ENCODE results near the gene CTNNBL1. TPM values are rescaled to one million over a fixed set of nuclear protein-coding genes. Genes with fewer than 3 reads are reported as not detected.

Gene CTNNBL1
- total RNA-seq, 1 experiment from 2014 or later = 55.4 TPM

DNA sequence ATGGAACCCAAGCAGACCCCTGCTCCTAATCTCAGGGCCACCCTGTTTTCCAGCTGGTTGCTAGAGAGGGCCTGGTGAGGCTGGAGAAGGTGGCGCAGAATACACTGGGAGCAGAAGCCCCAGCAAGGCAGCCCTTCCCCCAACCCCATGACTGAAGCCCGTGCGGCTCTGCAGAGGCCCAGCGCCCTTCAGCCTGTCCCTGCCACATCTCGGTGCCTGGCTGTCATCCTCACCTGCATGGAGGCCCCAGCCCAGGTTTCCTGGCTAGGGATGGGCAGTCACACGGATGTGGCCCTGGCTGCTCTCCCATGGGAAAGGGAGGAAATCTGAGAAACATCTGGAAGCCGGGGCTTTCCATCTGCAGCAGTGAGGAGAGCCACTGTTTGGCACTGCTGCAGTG is 183.0 kb downstream of the CTNNBL1 start:
- Histone ChIP-seq H3K4me1 (ENCODE audit: control insufficient read depth in 1 of 2, insufficient read depth in 2 of 2, low read length in 2 of 2) (no peaks in the 10 kb centered on the region), H3K9me2 (ENCODE audit: insufficient read depth) (no peaks in the 10 kb centered on the region), H3K9ac (ENCODE audit: low read length) (no peak overlapping the region), H3K36me3 (ENCODE audit: control insufficient read depth in 1 of 2, insufficient read depth in 2 of 2, low read length in 2 of 2) (no peaks in the 10 kb centered on the region), H3K4me2 (ENCODE audit: low read length) (no peak overlapping the region), H3K27me3 (ENCODE audit: insufficient read depth, low read length) (no peaks in the 10 kb centered on the region), H3K4me3 (replicated peaks in 1 of 2; ENCODE audit: low read depth in 1 of 2, low read length in 2 of 2) (no peak overlapping the region), H3K79me2 (ENCODE audit: insufficient read depth, low read length) (no peaks in the 10 kb centered on the region), H3K9me3 (ENCODE audit: control insufficient read depth in 1 of 2, insufficient read depth in 1 of 2, low read depth in 1 of 2, low read length in 2 of 2) (no peaks in the 10 kb centered on the region), H2AFZ (ENCODE audit: low read depth, low read length, poor library complexity, severe bottlenecking) (no peak overlapping the region), H4K20me1 (ENCODE audit: insufficient read depth) (no peaks in the 10 kb centered on the region), H3K27ac (ENCODE audit: low read depth, low read length) (no peak overlapping the region)
- no peak for DNase-seq (ENCODE audit: low read depth, low spot score)
- intact Hi-C loops (cut with micrococcal nuclease) = no loop called here
- ChIA-PET CTCF (no interaction called here), RAD21 (ENCODE audit: low non-redundant PET in 1 of 2, low total read pairs in 2 of 2, uncharacterized antibody in 2 of 2, unreplicated experiment in 2 of 2) (interaction anchor here in 1 of 2 experiments (0.6 kb wide), 1 partner anchor 360 kb away, joined by 4 read pairs; no protein-coding TSS in a partner anchor), POLR2A (no interaction called here)
- no TSS peak for BruUV-seq (replicated peaks)
- TF ChIP-seq YY1 (IDR thresholded peaks at IDR 0.05; ENCODE audit: extremely low read depth, insufficient replicate concordance, low read depth, low read length) = no peak
- ATAC-seq = no peak

DNA sequence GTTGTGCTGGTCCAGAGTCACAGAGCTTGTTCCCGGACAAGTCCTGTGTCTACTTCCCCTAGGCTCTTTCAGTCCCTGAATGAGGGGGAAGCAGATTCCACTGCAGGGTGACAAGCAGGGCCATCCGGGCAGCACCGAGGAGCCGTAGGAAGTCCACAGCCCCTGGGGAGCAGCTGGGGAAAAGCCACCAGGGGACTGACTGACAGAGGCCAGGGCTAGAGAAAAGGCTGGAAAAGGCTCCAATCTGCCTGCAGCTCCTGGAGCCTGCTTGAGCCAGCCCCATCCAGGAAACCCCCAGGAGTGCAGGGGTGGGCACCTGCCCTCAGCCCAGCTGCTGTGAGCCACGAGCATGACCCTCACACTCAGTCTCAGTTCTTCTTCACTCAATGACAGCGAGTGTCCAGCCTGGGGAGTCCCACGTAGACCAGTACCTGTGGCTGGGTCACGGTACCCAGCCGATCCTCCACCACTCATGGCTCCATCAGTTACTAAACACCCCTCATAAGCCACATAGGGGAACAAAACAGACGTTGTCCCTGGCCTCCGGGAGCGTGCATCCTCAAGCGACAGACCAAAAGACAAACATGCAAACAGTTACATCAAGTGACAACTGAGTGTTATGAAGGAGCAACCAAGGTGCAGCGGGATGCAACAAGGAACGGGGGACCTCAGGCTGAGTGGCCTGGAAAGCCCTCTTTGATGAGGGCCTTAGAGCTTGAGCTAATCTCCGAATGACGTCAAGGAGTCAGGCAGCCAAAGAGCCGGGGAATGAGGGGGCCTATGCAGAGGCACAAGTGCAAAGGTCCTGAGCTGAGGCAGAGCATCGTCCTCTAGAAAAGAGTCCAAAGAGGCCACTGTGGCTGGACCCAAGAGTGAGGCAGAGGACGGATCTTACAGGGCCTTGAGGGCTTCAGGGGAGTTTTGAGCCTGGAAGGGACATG is 184.3 kb downstream of the CTNNBL1 start:
- ChIA-PET RAD21 (ENCODE audit: low non-redundant PET in 1 of 2, low total read pairs in 2 of 2, uncharacterized antibody in 2 of 2, unreplicated experiment in 2 of 2) (no interaction called here), CTCF (no interaction called here), POLR2A (no interaction called here)
- H3K9me2 ChIP-seq (ENCODE audit: insufficient read depth) = no peaks in the 10 kb centered on the region
- no peak overlapping the region for H3K9ac ChIP-seq (ENCODE audit: low read length)
- no peak overlapping the region for H3K4me3 ChIP-seq (replicated peaks in 1 of 2; ENCODE audit: low read depth in 1 of 2, low read length in 2 of 2)
- H3K9me3 ChIP-seq (ENCODE audit: control insufficient read depth in 1 of 2, insufficient read depth in 1 of 2, low read depth in 1 of 2, low read length in 2 of 2) = no peaks in the 10 kb centered on the region
- H3K79me2 ChIP-seq (ENCODE audit: insufficient read depth, low read length) = no peaks in the 10 kb centered on the region
- DNase-seq (ENCODE audit: low read depth, low spot score) = no peak
- H3K4me2 ChIP-seq (ENCODE audit: low read length) = no peak overlapping the region
- intact Hi-C loops (cut with micrococcal nuclease) = no loop called here
- ATAC-seq = no peak
- no TSS peak for BruUV-seq (replicated peaks)
- H3K27me3 ChIP-seq (ENCODE audit: insufficient read depth, low read length) = no peaks in the 10 kb centered on the region
- no peaks in the 10 kb centered on the region for H3K36me3 ChIP-seq (ENCODE audit: control insufficient read depth in 1 of 2, insufficient read depth in 2 of 2, low read length in 2 of 2)
- no peak overlapping the region for H2AFZ ChIP-seq (ENCODE audit: low read depth, low read length, poor library complexity, severe bottlenecking)
- no peak overlapping the region for H3K27ac ChIP-seq (ENCODE audit: low read depth, low read length)
- no peaks in the 10 kb centered on the region for H3K4me1 ChIP-seq (ENCODE audit: control insufficient read depth in 1 of 2, insufficient read depth in 2 of 2, low read length in 2 of 2)
- H4K20me1 ChIP-seq (ENCODE audit: insufficient read depth) = no peaks in the 10 kb centered on the region
- TF ChIP-seq ZNF274 (IDR thresholded peaks at IDR 0.05; ENCODE audit: low read depth, low read length) = no peak
- TF ChIP-seq, protein P1, sequence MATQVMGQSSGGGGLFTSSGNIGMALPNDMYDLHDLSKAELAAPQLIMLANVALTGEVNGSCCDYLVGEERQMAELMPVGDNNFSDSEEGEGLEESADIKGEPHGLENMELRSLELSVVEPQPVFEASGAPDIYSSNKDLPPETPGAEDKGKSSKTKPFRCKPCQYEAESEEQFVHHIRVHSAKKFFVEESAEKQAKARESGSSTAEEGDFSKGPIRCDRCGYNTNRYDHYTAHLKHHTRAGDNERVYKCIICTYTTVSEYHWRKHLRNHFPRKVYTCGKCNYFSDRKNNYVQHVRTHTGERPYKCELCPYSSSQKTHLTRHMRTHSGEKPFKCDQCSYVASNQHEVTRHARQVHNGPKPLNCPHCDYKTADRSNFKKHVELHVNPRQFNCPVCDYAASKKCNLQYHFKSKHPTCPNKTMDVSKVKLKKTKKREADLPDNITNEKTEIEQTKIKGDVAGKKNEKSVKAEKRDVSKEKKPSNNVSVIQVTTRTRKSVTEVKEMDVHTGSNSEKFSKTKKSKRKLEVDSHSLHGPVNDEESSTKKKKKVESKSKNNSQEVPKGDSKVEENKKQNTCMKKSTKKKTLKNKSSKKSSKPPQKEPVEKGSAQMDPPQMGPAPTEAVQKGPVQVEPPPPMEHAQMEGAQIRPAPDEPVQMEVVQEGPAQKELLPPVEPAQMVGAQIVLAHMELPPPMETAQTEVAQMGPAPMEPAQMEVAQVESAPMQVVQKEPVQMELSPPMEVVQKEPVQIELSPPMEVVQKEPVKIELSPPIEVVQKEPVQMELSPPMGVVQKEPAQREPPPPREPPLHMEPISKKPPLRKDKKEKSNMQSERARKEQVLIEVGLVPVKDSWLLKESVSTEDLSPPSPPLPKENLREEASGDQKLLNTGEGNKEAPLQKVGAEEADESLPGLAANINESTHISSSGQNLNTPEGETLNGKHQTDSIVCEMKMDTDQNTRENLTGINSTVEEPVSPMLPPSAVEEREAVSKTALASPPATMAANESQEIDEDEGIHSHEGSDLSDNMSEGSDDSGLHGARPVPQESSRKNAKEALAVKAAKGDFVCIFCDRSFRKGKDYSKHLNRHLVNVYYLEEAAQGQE (IDR thresholded peaks at IDR 0.05; ENCODE audit: low read depth) = no peak
- TF ChIP-seq EZH2 (IDR thresholded peaks at IDR 0.05) = no peak
- TF ChIP-seq JUND (IDR thresholded peaks at IDR 0.05) = no peak
- TF ChIP-seq RAD21 (IDR thresholded peaks at IDR 0.05; ENCODE audit: low read depth) = no peak
- TF ChIP-seq, protein P2, sequence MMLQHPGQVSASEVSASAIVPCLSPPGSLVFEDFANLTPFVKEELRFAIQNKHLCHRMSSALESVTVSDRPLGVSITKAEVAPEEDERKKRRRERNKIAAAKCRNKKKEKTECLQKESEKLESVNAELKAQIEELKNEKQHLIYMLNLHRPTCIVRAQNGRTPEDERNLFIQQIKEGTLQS (IDR thresholded peaks at IDR 0.05) = no peak
- no peak for TF ChIP-seq POLR2A (IDR thresholded peaks at IDR 0.05; ENCODE audit: borderline replicate concordance, extremely low read depth, insufficient read depth, insufficient read length)
- no peak for TF ChIP-seq SRF (IDR thresholded peaks at IDR 0.05; ENCODE audit: low read depth)
- TF ChIP-seq CEBPB (IDR thresholded peaks at IDR 0.05; ENCODE audit: low read depth) = no peak
- TF ChIP-seq POLR2AphosphoS5 (IDR thresholded peaks at IDR 0.05; ENCODE audit: low read depth, low read length) = no peak
- TF ChIP-seq ZBTB33 (IDR thresholded peaks at IDR 0.05; ENCODE audit: extremely low read depth, insufficient replicate concordance, low read length) = no peak
- TF ChIP-seq EGR1 (IDR thresholded peaks at IDR 0.05; ENCODE audit: low read depth) = no peak
- TF ChIP-seq EZH2phosphoT487 (IDR thresholded peaks at IDR 0.05; ENCODE audit: borderline replicate concordance) = no peak

Data from HCT116 (cell line).